Measurements from ENCODE around the gene RXRB. TPM values are rescaled to one million over a fixed set of nuclear protein-coding genes. Genes with fewer than 3 reads are reported as not detected.
A peak's percentile ranks its signal among the peaks of the same experiment; 100 is the strongest.

The RXRB gene
- total and polyA plus RNA-seq, 7 donors, result 15.6 to 33.2 (median 28.5) TPM

DNA sequence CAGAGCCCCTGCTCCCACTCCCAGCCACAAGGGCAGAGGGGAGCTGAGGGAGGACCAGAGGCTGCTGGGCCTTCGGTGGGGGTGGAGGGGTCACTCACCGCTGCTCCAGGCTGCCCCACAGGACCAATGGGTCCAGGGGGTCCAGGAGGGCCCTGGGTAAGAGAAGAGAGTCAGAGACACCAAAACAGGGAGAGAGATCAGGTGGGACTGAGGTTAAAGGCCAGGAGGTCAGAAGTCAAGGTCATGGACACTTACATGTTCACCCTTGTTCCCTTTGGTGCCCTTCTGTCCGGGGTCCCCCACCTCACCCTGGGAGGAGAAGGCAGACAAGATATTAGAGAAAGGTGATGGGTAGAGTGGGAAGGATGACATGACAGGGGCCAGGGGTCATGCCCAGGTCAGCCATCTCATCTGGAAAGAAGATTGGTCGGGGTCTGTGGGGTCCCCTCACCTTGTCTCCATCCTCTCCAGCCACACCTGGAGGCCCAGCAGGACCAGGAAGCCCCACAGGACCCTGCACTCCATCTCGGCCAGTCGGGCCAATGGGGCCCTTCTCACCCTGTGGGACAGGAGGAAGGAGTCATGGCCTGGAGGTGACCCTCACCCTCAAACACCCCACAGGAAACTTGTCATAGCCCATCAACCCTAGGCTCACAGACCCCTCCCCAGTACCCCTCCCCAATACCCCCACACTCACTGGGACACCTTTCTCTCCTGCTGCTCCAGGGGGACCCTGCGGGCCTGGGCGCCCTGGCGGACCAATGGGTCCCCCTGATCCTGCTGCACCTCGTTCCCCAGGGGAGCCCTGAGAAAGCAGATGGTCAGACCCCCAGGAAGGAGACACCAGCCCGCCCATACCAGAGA is 29.2 kb downstream of the RXRB start:
- 81 to 85% methylated on average over 11 of the region's 11 CpGs for WGBS, 2 donors
- Histone ChIP-seq H3K4me3 (no peak overlapping the region), H3K27me3 (no peaks in the 10 kb centered on the region), H3K27ac (no peak overlapping the region), H3K4me1 (no peaks in the 10 kb centered on the region), H3K9me3 (no peaks in the 10 kb centered on the region), H3K36me3 (no peaks in the 10 kb centered on the region)
- intact Hi-C loops (cut with DNase I), result no loop called here
- peak; percentile 43 for DNase-seq
- TF ChIP-seq POLR2AphosphoS5 (IDR thresholded peaks at IDR 0.05) (no peak), POLR2A (IDR thresholded peaks at IDR 0.05) (no peak), EP300 (IDR thresholded peaks at IDR 0.05) (no peak)
- TF ChIP-seq, protein P1, sequence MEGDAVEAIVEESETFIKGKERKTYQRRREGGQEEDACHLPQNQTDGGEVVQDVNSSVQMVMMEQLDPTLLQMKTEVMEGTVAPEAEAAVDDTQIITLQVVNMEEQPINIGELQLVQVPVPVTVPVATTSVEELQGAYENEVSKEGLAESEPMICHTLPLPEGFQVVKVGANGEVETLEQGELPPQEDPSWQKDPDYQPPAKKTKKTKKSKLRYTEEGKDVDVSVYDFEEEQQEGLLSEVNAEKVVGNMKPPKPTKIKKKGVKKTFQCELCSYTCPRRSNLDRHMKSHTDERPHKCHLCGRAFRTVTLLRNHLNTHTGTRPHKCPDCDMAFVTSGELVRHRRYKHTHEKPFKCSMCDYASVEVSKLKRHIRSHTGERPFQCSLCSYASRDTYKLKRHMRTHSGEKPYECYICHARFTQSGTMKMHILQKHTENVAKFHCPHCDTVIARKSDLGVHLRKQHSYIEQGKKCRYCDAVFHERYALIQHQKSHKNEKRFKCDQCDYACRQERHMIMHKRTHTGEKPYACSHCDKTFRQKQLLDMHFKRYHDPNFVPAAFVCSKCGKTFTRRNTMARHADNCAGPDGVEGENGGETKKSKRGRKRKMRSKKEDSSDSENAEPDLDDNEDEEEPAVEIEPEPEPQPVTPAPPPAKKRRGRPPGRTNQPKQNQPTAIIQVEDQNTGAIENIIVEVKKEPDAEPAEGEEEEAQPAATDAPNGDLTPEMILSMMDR (IDR thresholded peaks at IDR 0.05), result no peak

DNA sequence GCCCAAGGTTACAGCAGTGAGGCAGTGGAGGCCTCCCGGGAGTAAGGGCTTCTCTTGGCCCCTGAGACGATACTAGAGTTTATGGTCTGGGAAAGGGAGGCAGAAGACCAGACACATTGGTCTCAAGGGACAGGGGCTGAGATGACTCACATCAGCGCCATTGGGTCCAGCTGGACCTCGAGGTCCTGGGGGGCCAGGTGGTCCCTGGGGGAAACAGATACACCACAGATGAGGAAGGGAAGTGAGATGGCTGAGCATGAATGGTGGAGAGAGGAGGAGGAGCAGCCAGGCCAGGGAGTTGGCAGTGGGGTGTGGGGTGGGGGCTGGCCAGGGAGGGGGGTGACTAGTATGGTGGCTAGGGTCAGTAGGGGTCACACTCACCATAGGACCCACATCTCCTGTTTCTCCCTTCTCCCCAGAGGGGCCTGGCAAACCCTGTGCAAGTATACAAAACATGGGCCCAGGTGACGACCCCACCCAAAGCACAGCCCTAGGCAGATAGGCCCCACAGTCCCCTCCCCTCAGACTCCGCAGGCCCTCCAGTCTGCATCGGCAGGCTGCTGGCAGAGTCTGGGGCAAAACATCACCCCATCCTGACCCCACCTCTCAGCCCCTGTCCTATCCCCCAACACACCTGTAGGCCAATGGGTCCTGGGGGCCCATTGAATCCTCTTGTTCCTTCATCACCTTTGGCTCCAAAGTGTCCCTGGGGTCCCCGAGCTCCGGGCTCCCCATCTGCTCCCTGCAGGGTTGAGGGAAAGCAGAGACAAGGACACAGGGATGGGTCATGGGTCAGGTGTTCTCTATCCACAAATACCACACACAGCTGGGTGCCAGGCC is 30.1 kb downstream of the RXRB start:
- intact Hi-C loops (cut with DNase I), result no loop called here
- no peaks in the 10 kb centered on the region for H3K9me3 ChIP-seq
- H3K4me3 ChIP-seq, result no peak overlapping the region
- no peak overlapping the region for H3K27ac ChIP-seq
- no peaks in the 10 kb centered on the region for H3K27me3 ChIP-seq
- peak; percentile 46 for DNase-seq
- no peaks in the 10 kb centered on the region for H3K36me3 ChIP-seq
- WGBS, 2 donors, result 76 to 80% methylated on average over 9 of the region's 9 CpGs
- TF ChIP-seq POLR2AphosphoS5 (IDR thresholded peaks at IDR 0.05), result no peak
- no peak for TF ChIP-seq EP300 (IDR thresholded peaks at IDR 0.05)
- TF ChIP-seq, protein P1 (IDR thresholded peaks at IDR 0.05), result no peak
- TF ChIP-seq POLR2A (IDR thresholded peaks at IDR 0.05), result no peak
- H3K4me1 ChIP-seq, result no peaks in the 10 kb centered on the region

DNA sequence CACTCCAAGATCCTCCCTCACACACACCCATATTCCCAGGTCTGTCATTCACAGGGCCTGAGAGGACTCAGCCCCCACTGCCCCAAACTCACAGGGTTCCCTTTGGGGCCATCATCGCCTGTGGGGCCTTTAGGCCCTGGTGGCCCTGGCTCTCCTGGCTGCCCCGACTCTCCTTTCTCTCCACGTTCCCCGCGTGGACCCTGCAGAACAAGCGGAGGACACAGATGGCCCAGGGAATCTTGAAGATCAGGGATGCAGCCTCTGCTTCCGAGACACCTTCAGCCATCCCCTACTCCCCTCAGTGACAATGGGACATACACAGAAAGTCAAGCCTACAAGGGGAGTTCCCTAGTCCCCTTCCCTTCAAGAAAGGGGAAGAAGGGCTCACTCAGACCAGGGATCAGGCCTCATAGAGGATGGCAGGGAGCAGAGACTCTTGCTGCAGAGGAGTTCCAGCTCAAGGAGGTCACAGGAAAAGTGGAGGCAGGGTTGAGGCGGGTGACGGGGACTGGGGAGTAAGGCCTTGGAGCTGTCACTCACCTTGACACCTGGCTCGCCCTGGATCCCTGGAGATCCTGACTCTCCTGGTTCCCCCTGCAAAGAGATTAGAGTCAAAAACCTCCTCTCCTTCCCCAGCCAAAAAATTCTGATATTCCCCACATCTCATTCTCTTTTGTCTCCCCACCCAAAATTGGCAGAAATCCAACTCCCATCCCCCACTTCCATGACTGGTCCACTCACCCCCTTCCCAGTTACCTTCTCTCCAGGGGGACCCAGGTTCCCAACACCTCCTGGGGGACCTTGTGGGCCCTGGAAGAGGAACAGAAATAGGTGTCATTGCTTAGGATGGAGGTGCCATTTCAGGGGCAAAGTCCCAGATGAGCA is 30.9 kb downstream of the RXRB start:
- no peak overlapping the region for H3K4me3 ChIP-seq
- H3K27ac ChIP-seq, result no peak overlapping the region
- no peaks in the 10 kb centered on the region for H3K27me3 ChIP-seq
- DNase-seq, result no peak
- no peaks in the 10 kb centered on the region for H3K4me1 ChIP-seq
- 92 to 93% methylated on average over 10 of the region's 10 CpGs for WGBS, 2 donors
- TF ChIP-seq, protein P1 (IDR thresholded peaks at IDR 0.05), result no peak
- TF ChIP-seq EP300 (IDR thresholded peaks at IDR 0.05) (no peak), POLR2AphosphoS5 (IDR thresholded peaks at IDR 0.05) (no peak), POLR2A (IDR thresholded peaks at IDR 0.05) (no peak)
- H3K36me3 ChIP-seq, result no peaks in the 10 kb centered on the region
- no peaks in the 10 kb centered on the region for H3K9me3 ChIP-seq
- intact Hi-C loops (cut with DNase I), result no loop called here

DNA sequence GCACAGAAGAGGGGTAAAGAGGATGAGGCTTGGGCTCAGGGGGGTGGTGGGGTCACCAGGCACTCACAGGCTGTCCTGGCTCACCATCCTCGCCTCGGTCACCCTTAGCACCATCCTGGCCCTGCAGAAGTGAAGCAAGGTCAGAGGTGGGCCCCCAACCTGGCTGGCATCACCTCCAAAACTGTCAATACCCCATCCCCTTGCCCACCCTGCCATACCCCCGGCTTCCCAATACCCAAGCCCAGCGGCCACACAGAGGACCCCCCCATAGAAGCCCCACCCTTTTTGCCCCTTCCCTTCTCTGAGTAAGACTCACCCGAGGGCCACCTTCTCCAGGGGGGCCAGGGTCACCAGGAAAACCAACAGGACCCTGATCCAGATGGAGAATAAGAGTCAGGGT is 31.8 kb downstream of the RXRB start:
- 57 to 67% methylated on average over 5 of the region's 5 CpGs for WGBS, 2 donors
- Histone ChIP-seq H3K4me1 (no peaks in the 10 kb centered on the region), H3K27ac (no peak overlapping the region), H3K4me3 (no peak overlapping the region), H3K27me3 (no peaks in the 10 kb centered on the region), H3K9me3 (no peaks in the 10 kb centered on the region), H3K36me3 (no peaks in the 10 kb centered on the region)
- intact Hi-C loops (cut with DNase I), result no loop called here
- no peak for TF ChIP-seq POLR2AphosphoS5 (IDR thresholded peaks at IDR 0.05)
- no peak for TF ChIP-seq POLR2A (IDR thresholded peaks at IDR 0.05)
- TF ChIP-seq, protein P1 (IDR thresholded peaks at IDR 0.05), result no peak
- TF ChIP-seq EP300 (IDR thresholded peaks at IDR 0.05), result no peak
- DNase-seq, result no peak

Data from sigmoid colon (tissue), 7 donors.